GM23338 (cell line): ENCODE measurements around the gene ARL14. TPM values are rescaled to one million over a fixed set of nuclear protein-coding genes. Genes with fewer than 3 reads are reported as not detected.

Source experiments
- ATAC-seq: fragments of 200-7000 bp; cut with Tn5 transposase; 3 replicates; pipeline ENCODE4 v1.9.1; 2020
- DNase-seq: peaks from one replicate; pipeline ENCODE4 v3.0.0-alpha.2; 2015; ENCODE audit warnings: low spot score
- H2AFZ ChIP-seq: fragments of 200-600 bp; sonication (generic); 2 replicates; pipeline ENCODE4 v1.8.0; 2016; ENCODE audit warnings: antibody characterized with exemption, mild to moderate bottlenecking, moderate library complexity
- H3F3A ChIP-seq: fragments of 200-600 bp; sonication (generic); replicated peaks from 2 replicates; pipeline ENCODE4 v1.8.0; 2017; ENCODE audit warnings: antibody characterized with exemption, mixed run types, low read depth
- H3K27ac ChIP-seq: fragments of 200-600 bp; sonication (generic); 2 replicates; pipeline ENCODE4 v1.6.1; 2016; ENCODE audit warnings: low read depth
- H3K27me3 ChIP-seq: fragments of 200-600 bp; sonication (generic); 2 replicates; pipeline ENCODE4 v1.8.0; 2016; ENCODE audit warnings: mild to moderate bottlenecking, mixed run types, moderate library complexity; ENCODE audit not compliant: insufficient read depth
- H3K36me3 ChIP-seq: fragments of 200-600 bp; sonication (generic); 2 replicates; pipeline ENCODE4 v1.8.0; 2016; ENCODE audit warnings: mild to moderate bottlenecking; ENCODE audit not compliant: insufficient read depth
- H3K4me1 ChIP-seq: fragments of 200-600 bp; sonication (generic); 2 replicates; pipeline ENCODE4 v1.8.0; 2016; ENCODE audit warnings: mild to moderate bottlenecking, moderate library complexity; ENCODE audit not compliant: insufficient read depth
- H3K4me2 ChIP-seq: fragments of 200-600 bp; sonication (generic); 2 replicates; pipeline ENCODE4 v1.7.1; 2017; ENCODE audit warnings: mixed run types
- H3K4me3 ChIP-seq: fragments of 200-600 bp; sonication (generic); 2 replicates; pipeline ENCODE4 v1.6.1; 2016; ENCODE audit warnings: mixed run types
- H3K79me2 ChIP-seq: fragments of 200-600 bp; sonication (generic); replicated peaks from 2 replicates; pipeline ENCODE4 v1.8.0; 2017; ENCODE audit warnings: mild to moderate bottlenecking; ENCODE audit not compliant: insufficient read depth
- H3K9me2 ChIP-seq: fragments of 200-600 bp; sonication (generic); 2 replicates; pipeline ENCODE4 v1.8.0; 2017; ENCODE audit not compliant: insufficient read depth
- H4K20me1 ChIP-seq: fragments of 200-600 bp; sonication (generic); replicated peaks from 2 replicates; pipeline ENCODE4 v1.8.0; 2017; ENCODE audit warnings: mild to moderate bottlenecking; ENCODE audit not compliant: insufficient read depth
- H3K27ac Mint-ChIP-seq: 2 replicates; pipeline ENCODE4 v1.8.0; 2020; ENCODE audit warnings: inconsistent platforms, mild to moderate bottlenecking, moderate library complexity, mixed read lengths
- H3K27me3 Mint-ChIP-seq: 3 replicates; pipeline ENCODE4 v1.8.0; 2022; ENCODE audit warnings: low read depth, mild to moderate bottlenecking, moderate library complexity, mixed read lengths, inconsistent platforms; ENCODE audit not compliant: insufficient read depth, poor library complexity
- H3K36me3 Mint-ChIP-seq: 3 replicates; pipeline ENCODE4 v1.8.0; 2021; ENCODE audit warnings: low read depth, mild to moderate bottlenecking, inconsistent platforms, moderate library complexity, mixed read lengths
- H3K4me1 Mint-ChIP-seq: 3 replicates; pipeline ENCODE4 v1.8.0; 2020; ENCODE audit warnings: mild to moderate bottlenecking, inconsistent platforms, mixed read lengths
- H3K4me3 Mint-ChIP-seq: 3 replicates; pipeline ENCODE4 v1.8.0; 2021; ENCODE audit warnings: moderate library complexity, mild to moderate bottlenecking, inconsistent platforms, mixed read lengths
- H3K9me3 Mint-ChIP-seq: 3 replicates; pipeline ENCODE4 v1.8.0; 2020; ENCODE audit warnings: moderate library complexity, mild to moderate bottlenecking, inconsistent platforms, mixed read lengths
- CREB1 ChIP-seq: fragments of 250-450 bp; sonication (Bioruptor Pico); IDR thresholded peaks from 2 replicates; pipeline ENCODE4 v1.5.0; 2020; ENCODE audit warnings: low read depth, mild to moderate bottlenecking, moderate library complexity
- CTCF ChIP-seq, 2 experiments: fragments of 200-600 bp in 1 of 2; sonication (generic) in 1 of 2; conservative IDR thresholded peaks; 2 replicates each; pipeline versions ENCODE4 v1.5.1 to v1.6.1; 2016 to 2017; ENCODE audit warnings: antibody characterized with exemption in 2 of 2, low read depth in 2 of 2, mild to moderate bottlenecking in 2 of 2, moderate library complexity in 1 of 2
- ETS1 ChIP-seq: IDR thresholded peaks from 2 replicates; pipeline ENCODE4 v1.6.1; 2016; ENCODE audit warnings: antibody characterized with exemption
- EZH2 ChIP-seq: fragments of 200-600 bp; sonication (generic); IDR thresholded peaks from one replicate; pipeline ENCODE4 v1.8.0; 2017; ENCODE audit warnings: antibody characterized with exemption, mild to moderate bottlenecking, low read depth; ENCODE audit not compliant: unreplicated experiment
- EZH2phosphoT487 ChIP-seq: fragments of 200-600 bp; sonication (generic); IDR thresholded peaks from one replicate; pipeline ENCODE4 v1.8.1; 2018; ENCODE audit warnings: antibody characterized with exemption; ENCODE audit not compliant: unreplicated experiment
- NANOG ChIP-seq: IDR thresholded peaks from 2 replicates; pipeline ENCODE4 v1.6.1; 2016; ENCODE audit warnings: antibody characterized with exemption, borderline replicate concordance
- POLR2AphosphoS5 ChIP-seq: IDR thresholded peaks from 2 replicates; pipeline ENCODE4 v1.6.1; 2016; ENCODE audit warnings: antibody characterized with exemption, low read depth
- REST ChIP-seq: IDR thresholded peaks from one replicate; pipeline ENCODE4 v1.6.1; 2018; ENCODE audit warnings: antibody characterized with exemption; ENCODE audit not compliant: unreplicated experiment
- STAT1 ChIP-seq: IDR thresholded peaks from one replicate; pipeline ENCODE4 v1.6.1; 2016; ENCODE audit warnings: antibody characterized with exemption; ENCODE audit not compliant: unreplicated experiment
- ZNF114 ChIP-seq: fragments of 250-450 bp; sonication (Bioruptor Pico); IDR thresholded peaks from 2 replicates; pipeline ENCODE4 v1.5.0; 2020; ENCODE audit warnings: mild to moderate bottlenecking, moderate library complexity
- ZNF331 ChIP-seq: fragments of 250-450 bp; sonication (Bioruptor Pico); IDR thresholded peaks from 2 replicates; pipeline ENCODE4 v1.5.0; 2020; ENCODE audit warnings: low read depth, mild to moderate bottlenecking, moderate library complexity
- ZNF462 ChIP-seq: fragments of 250-450 bp; sonication (Bioruptor Pico); IDR thresholded peaks from 2 replicates; pipeline ENCODE4 v1.5.0; 2020; ENCODE audit warnings: mild to moderate bottlenecking, moderate library complexity
- polyA plus RNA-seq: library from polyadenylated mRNA; unstranded; fragments of >200 nt; fragmentation: Nextera tagmentation; extraction: Ambion mirVana; gene quantifications from 2 replicates; pipeline ENCODE4 v1.2.1, GENCODE V29; 2016
- total RNA-seq: library from RNA; depleted of rRNA; stranded (reverse); fragments of >200 nt; shearing (Covaris generic); gene quantifications from 2 replicates; pipeline ENCODE4 v1.2.3, GENCODE V29; 2014

Gene ARL14
- total and polyA plus RNA-seq, 2 experiments from 2014 or later: not detected

GRCh38 chr3:160697637-160698380 lies 20.8 kb downstream of the ARL14 start:
- H3K27me3 ChIP-seq: no peaks in the 10 kb centered on the region
- DNase-seq: no peak
- no peak overlapping the region for H3K4me3 Mint-ChIP-seq
- no peaks in the 10 kb centered on the region for H3K9me2 ChIP-seq
- no peak for TF ChIP-seq ZNF462 (CRISPR knock-in tag)
- TF ChIP-seq STAT1: no peak
- TF ChIP-seq REST: no peak
- no peak for TF ChIP-seq CTCF (conservative IDR thresholded peaks at IDR 0.05; ENCODE audit: low read depth in 2 of 2)
- TF ChIP-seq EZH2phosphoT487: no peak
- no peak for TF ChIP-seq POLR2AphosphoS5
- TF ChIP-seq ETS1: no peak
- no peak for TF ChIP-seq EZH2
- no peak for TF ChIP-seq CREB1
- no peak for TF ChIP-seq ZNF114 (CRISPR knock-in tag)
- TF ChIP-seq NANOG: no peak
- TF ChIP-seq ZNF331 (CRISPR knock-in tag): no peak
- H3K27ac ChIP-seq: no peak overlapping the region
- H3K4me2 ChIP-seq: no peak overlapping the region
- no peak for ATAC-seq
- no peaks in the 10 kb centered on the region for H3K9me3 Mint-ChIP-seq
- H3K27me3 Mint-ChIP-seq: no peaks in the 10 kb centered on the region
- H3F3A ChIP-seq: no peaks in the 10 kb centered on the region
- H3K27ac Mint-ChIP-seq: no peak overlapping the region
- H3K79me2 ChIP-seq: no peaks in the 10 kb centered on the region
- peak overlapping the region; percentile 30; the same call in 1 of the 2 replicates for H2AFZ ChIP-seq
- H3K4me3 ChIP-seq: no peak overlapping the region
- H4K20me1 ChIP-seq: no peaks in the 10 kb centered on the region
- H3K4me1 ChIP-seq: no peaks in the 10 kb centered on the region
- peaks cover 4% of the 10 kb centered on the region; the same call in 2 of the 3 replicates for H3K4me1 Mint-ChIP-seq
- no peaks in the 10 kb centered on the region for H3K36me3 Mint-ChIP-seq
- no peaks in the 10 kb centered on the region for H3K36me3 ChIP-seq
